ENCODE results near the gene PRKAG2. TPM values are rescaled to one million over a fixed set of nuclear protein-coding genes. Genes with fewer than 3 reads are reported as not detected.

Gene PRKAG2
- total RNA-seq, 1 experiment from 2014 or later, result 28.2 TPM

DNA sequence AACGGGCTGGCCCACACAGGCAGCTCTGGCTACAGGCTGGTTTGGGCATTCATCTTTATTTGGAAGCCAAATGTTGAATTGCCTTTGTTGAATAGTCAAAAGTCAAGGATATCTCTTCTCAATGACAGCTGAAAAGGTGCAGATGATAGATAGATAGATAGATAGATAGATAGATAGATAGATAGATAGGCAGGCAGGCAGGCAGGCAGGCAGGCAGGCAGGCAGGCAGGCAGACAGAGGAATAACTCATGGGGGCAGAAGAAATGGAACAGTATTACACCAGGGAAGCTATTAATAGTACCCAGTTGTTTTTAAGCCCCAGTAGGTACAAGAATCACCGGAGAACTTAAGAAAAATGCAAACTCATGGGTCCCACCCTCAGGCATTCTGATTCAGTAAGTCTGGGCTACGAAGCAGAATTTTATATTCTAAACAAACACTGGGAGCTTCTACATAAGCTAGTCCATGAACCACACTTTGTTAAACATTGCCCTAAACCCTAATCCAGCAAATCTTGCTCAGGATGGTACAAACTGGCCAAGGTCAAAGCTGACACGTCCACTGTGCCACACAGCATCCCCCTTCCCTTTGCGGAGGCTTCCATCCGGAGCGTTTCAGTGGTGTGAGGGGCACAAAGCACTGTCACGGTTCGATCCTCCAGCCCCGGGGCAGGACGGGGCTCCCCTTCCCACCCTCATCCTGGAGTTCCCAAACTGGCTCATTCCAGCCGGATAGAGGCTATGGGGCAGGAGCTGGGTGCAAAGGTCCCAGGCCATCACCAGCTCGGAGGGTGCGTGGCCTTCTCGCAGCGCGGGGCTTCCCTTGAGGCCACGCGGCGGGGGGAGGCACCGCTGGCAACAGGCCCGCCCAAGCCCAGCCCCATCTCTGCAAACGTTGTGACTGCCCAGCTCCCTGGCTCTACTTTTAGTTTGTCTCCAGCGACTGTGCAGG, 6.7 kb downstream of the PRKAG2 start:
- Histone ChIP-seq H3K36me3 (no peaks in the 10 kb centered on the region), H3K27ac (no peak overlapping the region), H3K4me1 (replicated peaks) (peaks cover 4% of the 10 kb centered on the region), H3K27me3 (replicated peaks) (peaks cover 4% of the 10 kb centered on the region; the same call in 1 of the 2 replicates), H3K4me3 (no peak overlapping the region), H3K9me3 (replicated peaks) (no peaks in the 10 kb centered on the region)
- DNase-seq (ENCODE audit: low read depth in 1 of 2, low spot score in 2 of 2), result no peak

DNA sequence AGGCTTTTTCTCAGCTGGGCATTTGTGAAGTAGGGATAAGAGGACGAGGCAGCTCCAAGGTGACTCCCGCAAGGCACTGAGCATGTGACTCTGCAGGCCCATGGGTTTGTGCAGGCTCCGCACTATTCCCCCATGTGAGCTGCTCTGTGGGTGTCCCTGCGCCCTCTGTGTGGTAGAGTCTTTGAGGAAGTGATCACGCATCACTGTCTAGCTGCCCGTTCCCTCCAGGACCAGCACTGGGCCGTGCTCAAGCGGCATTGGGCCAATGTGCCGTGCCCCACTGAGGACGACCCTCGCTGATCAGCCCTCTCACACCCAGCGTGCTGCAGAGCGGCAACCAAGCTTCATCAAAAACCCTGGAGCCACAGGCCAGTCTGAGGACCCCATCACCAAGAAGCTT, 7.5 kb downstream of the PRKAG2 start:
- DNase-seq (ENCODE audit: low read depth in 1 of 2, low spot score in 2 of 2), result no peak
- Histone ChIP-seq H3K9me3 (replicated peaks) (no peaks in the 10 kb centered on the region), H3K27me3 (replicated peaks) (no peaks in the 10 kb centered on the region), H3K4me1 (replicated peaks) (no peaks in the 10 kb centered on the region), H3K4me3 (no peak overlapping the region), H3K27ac (no peak overlapping the region), H3K36me3 (no peaks in the 10 kb centered on the region)

DNA sequence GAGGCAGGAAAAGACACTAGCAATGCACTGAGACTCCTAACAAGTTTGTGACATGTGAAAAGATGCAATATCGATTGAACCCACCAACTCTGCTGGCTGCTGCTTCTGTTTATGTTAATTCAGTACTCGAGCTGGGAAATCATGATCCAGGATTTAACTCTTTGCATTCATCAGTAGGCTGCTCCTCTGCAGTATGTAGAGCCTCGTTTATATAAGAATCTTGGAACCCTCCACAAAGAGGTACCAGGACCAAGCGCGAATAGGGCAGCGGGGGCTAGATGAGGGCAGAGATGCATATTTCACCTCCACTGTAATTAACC, 7.8 kb downstream of the PRKAG2 start:
- H3K27ac ChIP-seq, result no peak overlapping the region
- no peaks in the 10 kb centered on the region for H3K27me3 ChIP-seq (replicated peaks)
- H3K9me3 ChIP-seq (replicated peaks), result no peaks in the 10 kb centered on the region
- DNase-seq (ENCODE audit: low read depth in 1 of 2, low spot score in 2 of 2), result no peak
- no peaks in the 10 kb centered on the region for H3K4me1 ChIP-seq (replicated peaks)
- H3K36me3 ChIP-seq, result no peaks in the 10 kb centered on the region
- no peak overlapping the region for H3K4me3 ChIP-seq

DNA sequence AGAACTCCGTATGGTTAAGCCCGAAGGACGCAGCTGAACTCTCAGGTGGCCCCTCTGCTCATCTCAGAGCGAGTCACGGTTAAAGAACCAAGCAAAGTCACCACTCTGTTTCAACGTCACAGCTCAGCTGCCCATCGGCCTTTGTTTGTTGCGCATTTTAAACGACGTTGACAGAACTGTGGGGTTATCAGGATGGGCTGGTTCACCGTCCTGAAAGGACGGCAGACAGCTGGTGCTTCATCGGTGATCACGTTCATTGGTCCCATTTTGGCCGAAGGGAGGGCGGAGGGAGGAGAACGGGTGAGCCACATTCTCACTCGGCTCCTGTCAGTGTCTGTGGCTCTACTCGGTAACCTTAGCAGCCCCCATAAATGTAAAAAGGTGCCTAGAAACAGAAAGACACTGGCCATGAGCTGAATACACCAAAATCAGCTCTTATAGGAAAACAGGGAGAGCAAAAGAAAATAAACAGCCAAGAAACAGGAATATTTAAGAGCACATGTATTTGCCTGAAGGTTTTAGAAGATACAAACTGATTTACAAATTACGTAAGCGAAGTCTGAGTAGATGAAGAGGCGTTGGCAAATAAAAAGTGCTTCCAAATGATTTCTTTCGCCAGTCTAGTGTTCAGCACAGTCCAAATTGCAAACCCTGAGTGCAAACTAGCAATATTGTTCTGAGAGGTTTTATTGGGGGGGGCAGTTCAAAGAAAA, 8.4 kb downstream of the PRKAG2 start:
- no peak for DNase-seq (ENCODE audit: low read depth in 1 of 2, low spot score in 2 of 2)
- Histone ChIP-seq H3K9me3 (replicated peaks) (no peaks in the 10 kb centered on the region), H3K27me3 (replicated peaks) (no peaks in the 10 kb centered on the region), H3K4me3 (no peak overlapping the region), H3K4me1 (replicated peaks) (no peaks in the 10 kb centered on the region), H3K36me3 (no peaks in the 10 kb centered on the region), H3K27ac (no peak overlapping the region)

DNA sequence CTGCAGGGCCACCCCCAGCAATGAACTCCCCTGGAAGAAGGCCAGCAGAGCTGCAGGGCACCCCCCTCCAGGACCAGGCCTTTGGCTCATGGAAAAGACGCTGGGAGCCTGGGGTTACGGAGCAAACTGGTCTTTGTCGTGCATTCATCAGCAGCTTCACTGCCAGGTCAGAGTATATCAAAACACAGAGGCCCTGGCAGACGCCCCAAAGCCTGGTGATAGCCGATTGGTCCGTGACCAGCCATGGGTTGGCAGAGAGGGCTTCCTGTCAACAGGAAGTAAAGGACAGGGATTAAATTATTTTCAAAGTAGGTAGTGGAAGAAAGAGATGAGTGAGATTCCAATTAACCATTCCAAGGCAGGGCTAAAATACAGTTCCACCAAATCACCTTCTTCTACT, 9.0 kb downstream of the PRKAG2 start:
- no peaks in the 10 kb centered on the region for H3K9me3 ChIP-seq (replicated peaks)
- H3K36me3 ChIP-seq, result no peaks in the 10 kb centered on the region
- no peak for DNase-seq (ENCODE audit: low read depth in 1 of 2, low spot score in 2 of 2)
- no peaks in the 10 kb centered on the region for H3K4me1 ChIP-seq (replicated peaks)
- H3K27me3 ChIP-seq (replicated peaks), result no peaks in the 10 kb centered on the region
- no peak overlapping the region for H3K4me3 ChIP-seq
- no peak overlapping the region for H3K27ac ChIP-seq

DNA sequence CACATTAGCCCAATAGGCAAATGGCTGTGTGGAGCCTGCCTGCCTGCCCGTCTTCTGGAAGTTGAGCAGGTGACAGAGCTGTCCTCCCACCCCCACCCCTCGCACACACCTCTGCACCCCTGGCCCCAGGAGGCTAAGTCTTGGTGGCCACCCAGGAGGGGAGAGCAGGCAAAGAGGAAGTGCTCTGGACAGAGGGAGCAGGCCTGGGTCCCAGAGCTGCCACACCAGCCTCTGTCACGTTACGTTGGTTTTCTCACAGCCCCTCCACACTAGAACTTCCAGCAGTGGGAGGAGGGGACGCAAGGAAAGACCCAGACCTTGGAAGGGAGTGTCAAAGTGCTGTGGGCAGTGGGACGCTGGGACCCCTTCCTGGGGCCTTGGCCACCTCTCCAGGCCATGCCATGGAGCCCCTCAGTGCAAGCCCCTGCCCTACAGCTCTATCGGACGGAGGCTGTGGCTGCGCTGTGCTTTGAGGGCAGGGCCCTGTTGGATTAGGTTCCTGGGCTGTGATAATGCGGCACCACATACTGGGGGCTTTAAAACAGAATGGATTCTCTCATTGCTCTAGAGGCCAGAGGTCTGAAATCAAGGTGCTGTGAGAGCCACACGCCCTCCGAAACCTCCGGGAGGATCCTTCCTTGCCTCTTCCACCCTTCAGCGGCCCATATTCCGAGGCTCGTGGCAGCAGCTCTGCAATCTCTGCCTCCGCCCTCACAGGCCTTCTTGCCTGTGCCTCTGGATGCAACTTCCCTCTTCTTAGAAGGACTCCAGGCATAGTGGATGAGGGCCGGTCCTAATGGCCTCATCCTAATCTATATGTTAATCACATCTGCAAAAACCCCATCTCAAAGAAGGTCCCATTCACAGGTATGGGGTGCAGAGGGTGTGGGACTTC, 9.9 kb downstream of the PRKAG2 start:
- H3K27ac ChIP-seq, result no peak overlapping the region
- no peak overlapping the region for H3K4me3 ChIP-seq
- no peak for DNase-seq (ENCODE audit: low read depth in 1 of 2, low spot score in 2 of 2)
- H3K27me3 ChIP-seq (replicated peaks), result no peaks in the 10 kb centered on the region; the same call in 1 of the 2 replicates
- no peaks in the 10 kb centered on the region for H3K36me3 ChIP-seq
- no peaks in the 10 kb centered on the region for H3K9me3 ChIP-seq (replicated peaks)
- no peaks in the 10 kb centered on the region for H3K4me1 ChIP-seq (replicated peaks)

DNA sequence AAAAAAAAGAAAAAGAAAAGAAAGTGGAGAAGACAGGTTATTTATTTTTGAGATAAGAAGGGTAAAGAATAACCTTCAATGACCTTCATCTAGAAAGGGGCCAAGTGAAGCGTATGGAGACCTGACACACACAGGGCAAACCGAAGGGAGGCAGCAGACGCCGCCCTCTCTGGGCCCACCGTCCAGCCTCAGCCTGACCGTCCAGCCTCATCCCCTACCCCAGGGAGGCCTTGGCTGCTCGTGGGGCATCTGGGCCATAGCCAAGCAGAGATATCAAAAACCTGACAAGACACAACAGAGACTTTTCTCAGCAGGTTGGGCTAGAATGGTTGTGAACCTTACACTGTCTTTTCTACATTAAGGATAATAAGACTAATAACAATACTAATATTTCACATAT, 10.9 kb downstream of the PRKAG2 start:
- no peak for DNase-seq (ENCODE audit: low read depth in 1 of 2, low spot score in 2 of 2)
- Histone ChIP-seq H3K27ac (no peak overlapping the region), H3K36me3 (no peaks in the 10 kb centered on the region), H3K27me3 (replicated peaks) (no peaks in the 10 kb centered on the region; the same call in 1 of the 2 replicates), H3K4me3 (no peak overlapping the region), H3K4me1 (replicated peaks) (no peaks in the 10 kb centered on the region), H3K9me3 (replicated peaks) (no peaks in the 10 kb centered on the region)

DNA sequence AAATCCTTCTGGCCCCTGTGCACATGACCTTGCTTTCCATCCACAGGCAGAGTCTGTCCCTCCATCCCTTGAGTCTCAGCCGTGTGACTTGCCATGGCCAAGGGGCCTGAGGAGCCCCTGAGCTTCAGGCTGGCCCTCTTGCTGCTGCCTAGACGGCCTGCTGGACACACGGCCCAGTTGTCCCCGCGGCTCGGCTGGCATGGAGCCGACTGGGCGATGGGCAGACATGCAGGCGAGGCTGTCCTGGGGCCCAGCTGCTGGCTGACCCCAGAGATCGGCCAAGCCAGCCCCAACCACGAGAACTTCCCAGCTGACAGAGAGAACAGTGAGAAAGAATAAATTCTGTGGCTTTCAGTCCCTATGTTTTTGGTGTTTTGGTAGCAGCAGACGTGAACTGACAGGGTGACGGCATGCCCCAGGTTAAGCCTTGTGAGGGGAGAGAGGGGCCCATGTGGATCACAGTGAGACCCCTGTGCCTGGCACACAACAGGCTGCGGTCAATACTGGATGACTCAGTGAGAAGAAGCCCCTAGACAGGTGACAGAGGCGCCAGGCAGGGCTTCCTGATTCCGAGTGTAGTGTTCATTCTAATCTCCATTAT, 11.7 kb downstream of the PRKAG2 start:
- no peak overlapping the region for H3K4me3 ChIP-seq
- H3K27ac ChIP-seq, result no peak overlapping the region
- H3K36me3 ChIP-seq, result no peaks in the 10 kb centered on the region
- no peaks in the 10 kb centered on the region; the same call in 1 of the 2 replicates for H3K27me3 ChIP-seq (replicated peaks)
- DNase-seq (ENCODE audit: low read depth in 1 of 2, low spot score in 2 of 2), result no peak
- H3K9me3 ChIP-seq (replicated peaks), result no peaks in the 10 kb centered on the region
- H3K4me1 ChIP-seq (replicated peaks), result no peaks in the 10 kb centered on the region

DNA sequence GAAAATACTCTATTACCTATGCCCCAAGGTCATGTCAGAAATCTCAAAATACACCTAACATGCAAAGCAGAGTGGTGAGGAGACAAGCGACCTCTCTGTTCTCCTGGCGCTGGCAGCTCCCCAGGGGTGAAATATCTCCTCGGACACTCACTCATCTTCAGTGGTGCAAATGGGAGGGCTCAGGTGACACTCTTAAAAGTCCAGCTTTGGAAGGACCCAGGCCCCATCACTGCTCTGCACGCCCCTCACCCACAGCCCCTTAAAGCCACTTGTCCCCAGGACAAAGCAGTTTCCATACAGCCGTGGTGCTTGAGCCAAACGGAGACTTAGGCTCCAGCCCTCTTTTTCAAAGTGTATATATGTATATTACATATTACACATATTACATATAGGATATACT, 12.4 kb downstream of the PRKAG2 start:
- DNase-seq (ENCODE audit: low read depth in 1 of 2, low spot score in 2 of 2), result no peak
- H3K27me3 ChIP-seq (replicated peaks), result no peaks in the 10 kb centered on the region; the same call in 1 of the 2 replicates
- H3K4me3 ChIP-seq, result no peak overlapping the region
- H3K27ac ChIP-seq, result no peak overlapping the region
- H3K36me3 ChIP-seq, result no peaks in the 10 kb centered on the region
- no peaks in the 10 kb centered on the region for H3K9me3 ChIP-seq (replicated peaks)
- H3K4me1 ChIP-seq (replicated peaks), result no peaks in the 10 kb centered on the region

DNA sequence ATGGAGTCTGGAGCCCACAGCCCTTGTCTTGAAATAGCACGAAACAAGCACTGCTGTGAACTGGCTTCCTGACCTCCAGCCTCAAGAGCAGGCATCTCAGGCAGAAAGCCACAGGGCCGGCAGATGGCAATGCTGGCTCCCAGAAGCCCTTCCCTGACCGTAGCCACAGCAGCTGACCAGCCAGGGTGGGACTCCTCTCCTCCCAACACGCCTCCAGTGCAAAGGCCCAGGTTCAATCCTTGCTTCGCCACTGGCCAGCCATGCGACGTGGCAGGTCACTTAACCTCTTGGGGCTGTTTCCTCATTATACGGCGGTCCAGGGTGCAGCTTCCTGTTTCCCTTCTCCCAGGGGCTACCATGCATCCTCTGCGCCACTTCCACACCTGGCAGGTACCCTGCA, 12.8 kb downstream of the PRKAG2 start:
- Histone ChIP-seq H3K27ac (no peak overlapping the region), H3K36me3 (no peaks in the 10 kb centered on the region), H3K4me1 (replicated peaks) (no peaks in the 10 kb centered on the region), H3K4me3 (no peak overlapping the region), H3K9me3 (replicated peaks) (no peaks in the 10 kb centered on the region), H3K27me3 (replicated peaks) (no peaks in the 10 kb centered on the region; the same call in 1 of the 2 replicates)
- DNase-seq (ENCODE audit: low read depth in 1 of 2, low spot score in 2 of 2), result no peak

DNA sequence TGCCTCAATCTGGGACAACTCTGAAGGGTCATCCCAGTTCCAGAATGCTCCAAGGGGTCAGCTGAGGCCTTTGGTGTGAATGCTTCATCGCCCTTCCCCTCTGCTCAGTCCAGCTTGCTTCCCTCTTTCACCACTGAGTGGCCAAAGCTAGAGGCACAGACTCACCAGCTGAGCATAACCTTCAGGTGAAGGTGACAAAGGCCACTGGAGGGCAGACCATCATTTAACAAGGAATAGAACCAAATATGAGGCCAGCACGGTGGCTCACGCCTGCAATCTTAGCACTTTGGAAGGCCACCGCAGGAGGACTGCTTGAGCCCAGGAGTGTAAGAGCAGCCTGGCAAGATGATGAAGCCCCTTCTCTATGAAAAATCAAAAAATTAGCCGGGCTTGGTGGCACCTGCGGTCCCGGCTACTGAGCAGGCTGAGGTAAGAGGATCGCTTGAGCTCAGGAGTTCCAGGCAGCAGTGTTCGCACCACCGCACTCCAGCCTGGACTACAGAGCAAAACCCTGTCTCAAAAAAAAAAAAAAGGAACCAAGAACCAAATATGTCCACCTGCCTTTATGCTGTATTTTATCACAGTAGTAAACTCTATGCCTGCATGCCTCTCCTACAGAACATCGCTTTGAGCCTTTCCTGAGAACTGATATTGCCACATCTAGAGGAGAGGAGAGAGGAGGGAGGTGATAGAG, 13.4 kb downstream of the PRKAG2 start:
- Histone ChIP-seq H3K36me3 (no peaks in the 10 kb centered on the region), H3K9me3 (replicated peaks) (no peaks in the 10 kb centered on the region), H3K27me3 (replicated peaks) (no peaks in the 10 kb centered on the region; the same call in 1 of the 2 replicates), H3K4me3 (no peak overlapping the region), H3K4me1 (replicated peaks) (no peaks in the 10 kb centered on the region), H3K27ac (no peak overlapping the region)
- DNase-seq (ENCODE audit: low read depth in 1 of 2, low spot score in 2 of 2), result no peak

DNA sequence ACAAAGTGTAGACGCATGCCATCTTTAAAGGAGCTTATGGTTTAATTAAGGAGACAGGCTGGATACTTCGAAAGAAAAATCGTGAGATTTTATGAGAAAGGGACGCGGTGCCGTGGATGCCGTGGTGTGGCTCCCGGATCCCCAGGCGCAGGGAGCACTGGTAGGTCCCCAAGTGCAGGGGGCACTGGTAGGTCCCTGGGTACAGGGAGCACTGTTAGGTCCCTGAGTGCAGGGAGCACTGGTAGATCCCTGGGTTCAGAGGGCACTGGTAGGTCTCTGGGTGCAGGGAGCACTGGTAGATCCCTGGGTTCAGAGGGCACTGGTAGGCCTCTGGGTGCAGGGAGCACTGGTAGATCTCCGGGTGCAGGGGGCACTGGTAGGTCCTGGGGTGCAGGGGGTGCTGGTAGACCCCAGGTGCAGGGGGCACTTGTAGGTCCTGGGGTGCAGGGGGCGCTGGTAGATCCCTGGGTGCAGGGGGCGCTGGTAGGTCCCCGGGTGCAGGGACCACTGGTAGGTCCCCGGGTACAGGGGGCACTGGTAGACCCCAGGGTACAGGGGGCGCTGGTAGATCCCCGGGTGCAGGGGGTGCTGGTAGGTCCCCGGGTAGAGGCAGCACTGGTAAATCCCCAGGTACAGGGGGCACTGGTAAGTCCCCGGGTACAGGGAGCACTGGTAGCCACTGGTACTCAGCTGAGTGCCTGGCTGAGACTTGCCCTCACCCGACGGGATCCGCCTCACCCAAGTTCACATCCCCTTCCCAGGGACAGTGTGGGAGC, 14.1 kb downstream of the PRKAG2 start:
- Histone ChIP-seq H3K36me3 (no peaks in the 10 kb centered on the region), H3K27me3 (replicated peaks) (no peaks in the 10 kb centered on the region; the same call in 1 of the 2 replicates), H3K4me3 (no peak overlapping the region), H3K4me1 (replicated peaks) (no peaks in the 10 kb centered on the region), H3K27ac (no peak overlapping the region), H3K9me3 (replicated peaks) (no peaks in the 10 kb centered on the region)
- DNase-seq (ENCODE audit: low read depth in 1 of 2, low spot score in 2 of 2), result no peak
